Transverse colon (tissue), 4 donors: ENCODE measurements around the gene KCTD19. TPM values are rescaled to one million over a fixed set of nuclear protein-coding genes. Genes with fewer than 3 reads are reported as not detected.

Source experiments
- DNase-seq: peaks from one replicate; pipeline ENCODE4 v3.0.0-alpha.2; 2019
- H3K27ac ChIP-seq, 4 donors: fragments of 200-600 bp; sonication (generic); 2 replicates each; pipeline ENCODE4 v1.5.1; 2016 to 2018; ENCODE audit warnings: inconsistent platforms in 4 of 4
- H3K27me3 ChIP-seq: fragments of 200-600 bp; sonication (generic); 2 replicates; pipeline ENCODE4 v1.5.1; 2017; ENCODE audit warnings: inconsistent platforms
- H3K36me3 ChIP-seq, 4 donors: fragments of 200-600 bp; sonication (generic); 2 replicates each; pipeline ENCODE4 v1.5.1; 2017 to 2019; ENCODE audit warnings: inconsistent platforms in 4 of 4
- H3K4me1 ChIP-seq, 4 donors: fragments of 200-600 bp; sonication (generic); 2 replicates each; pipeline ENCODE4 v1.5.1; 2017 to 2020; ENCODE audit warnings: inconsistent platforms in 4 of 4
- H3K4me3 ChIP-seq, 4 donors: fragments of 200-600 bp; sonication (generic); 1 replicate in 1 of 4; 2 replicates in 3 of 4; pipeline versions ENCODE4 v1.5.1 to v1.6.1; 2017 to 2019; ENCODE audit warnings: inconsistent platforms in 4 of 4
- H3K9me3 ChIP-seq, 2 donors: fragments of 200-600 bp; sonication (generic); 2 replicates each; pipeline ENCODE4 v1.5.1; 2017 to 2019; ENCODE audit warnings: inconsistent platforms in 2 of 2
- EP300 ChIP-seq: sonication (generic); formaldehyde crosslinking; IDR thresholded peaks from one replicate; pipeline ENCODE4 v1.6.1; 2017; ENCODE audit warnings: antibody characterized with exemption, low read depth
- POLR2A ChIP-seq: fragments of 450-650 bp; IDR thresholded peaks from one replicate; pipeline ENCODE4 v1.6.1; 2016; ENCODE audit warnings: antibody characterized with exemption, mild to moderate bottlenecking, moderate library complexity
- POLR2AphosphoS5 ChIP-seq, 3 donors: sonication (generic); formaldehyde crosslinking; IDR thresholded peaks; one replicate each; pipeline ENCODE4 v1.6.1; 2016; ENCODE audit warnings: antibody characterized with exemption in 3 of 3
- WGBS, 2 donors: methylation state at CpG; one replicate each; pipeline ENCODE4 v1.1.5; 2018; ENCODE audit warnings: low coverage in 1 of 2; 5-methylcytosine and 5-hydroxymethylcytosine counted together
- in situ Hi-C, 4 donors: fragments of 200-750 bp; cut with MboI; loops; one replicate each; pipeline versions ENCODE4 v1.15.0 to v1.15.1; 2017; ENCODE audit warnings: low sequenced_read_pairs in 3 of 4, low pct_ligation_motif_present in 1 of 4, low pct_unique_long_range_greater_than_20kb in 1 of 4
- intact Hi-C: fragments of 100-400 bp; cut with DNase I; formaldehyde crosslinking; loops from one replicate; pipeline ENCODE4 v1.15.1; 2023; ENCODE audit warnings: low total_unique reads
- total RNA-seq, 4 donors: library from RNA; depleted of rRNA; stranded (reverse); fragments of >200 nt; gene quantifications; one replicate each; pipeline ENCODE4 v1.1.0, GENCODE V29; 2016
- TF ChIP-seq, protein P1 (sequence below), 5 experiments: fragments of 200-600 bp in 3 of 5; fragments of 450-650 bp in 2 of 5; sonication (generic) in 3 of 5; IDR thresholded peaks; 1 replicate in 2 of 5; 2 replicates in 3 of 5; pipeline ENCODE4 v1.5.1; 2016 to 2017; ENCODE audit warnings: antibody characterized with exemption in 5 of 5, inconsistent platforms in 3 of 5, mild to moderate bottlenecking in 2 of 5, moderate library complexity in 1 of 5

The KCTD19 gene
- total RNA-seq, 4 donors from 2014 or later: not detected

DNA sequence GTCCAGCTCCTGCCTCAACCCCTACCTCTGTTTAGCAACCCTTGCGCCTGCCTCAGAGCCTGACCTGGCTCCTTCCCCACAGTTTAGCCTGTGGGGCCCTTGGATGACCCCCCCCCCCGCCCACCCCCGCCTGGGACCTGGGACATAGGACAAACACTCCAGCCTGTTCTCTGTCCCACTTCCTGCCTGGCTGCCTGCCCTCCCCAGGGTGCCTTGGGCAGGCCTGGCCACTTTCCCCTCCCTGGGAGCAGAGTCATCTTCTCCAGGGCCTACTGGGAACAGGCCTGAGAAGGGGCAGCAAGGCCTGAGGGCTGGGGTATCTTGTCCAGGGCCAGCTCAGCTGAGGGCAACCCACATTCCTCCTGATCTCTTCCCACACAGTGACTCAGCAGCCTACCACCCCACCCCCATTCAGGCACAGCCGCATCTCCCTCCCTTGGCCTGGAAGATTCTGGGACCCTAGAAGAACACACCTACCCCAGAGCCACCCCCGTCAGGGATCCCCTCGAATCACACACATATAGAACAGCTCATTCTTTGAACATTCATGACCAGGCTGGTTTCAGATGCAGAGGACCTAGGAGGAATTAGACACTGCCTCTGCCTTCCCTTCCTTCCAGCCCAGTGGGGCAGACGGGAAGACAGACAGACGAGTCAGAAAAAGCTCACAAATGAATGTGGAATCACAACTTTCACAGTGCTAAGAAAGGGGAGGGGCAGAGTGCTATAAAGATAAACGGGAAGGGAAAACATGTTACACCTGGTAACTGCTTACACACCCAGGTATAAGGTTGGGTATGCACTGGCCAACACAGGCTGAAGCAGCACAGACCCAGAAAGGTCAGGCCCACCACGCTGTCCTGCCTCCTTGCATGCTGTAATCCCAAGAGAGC lies 85.3 kb downstream of the KCTD19 start:
- in situ Hi-C loops (no loop called here), intact Hi-C loops (no loop called here)
- Histone ChIP-seq H3K27ac (peak overlapping the region; percentile 79 to 94 (median 84)), H3K4me1 (peaks cover 34 to 59% (median 53%) of the 10 kb centered on the region in 4 donors), H3K27me3 (no peaks in the 10 kb centered on the region), H3K4me3 (no peak overlapping the region), H3K9me3 (no peaks in the 10 kb centered on the region), H3K36me3 (peaks cover 0 to 23% (median 5%) of the 10 kb centered on the region in 4 donors)
- 10 to 25% methylated on average over 2 to 9 of the region's 10 CpGs for WGBS, 2 donors
- peak; percentile 46 for TF ChIP-seq POLR2A
- no peak for TF ChIP-seq EP300
- TF ChIP-seq POLR2AphosphoS5 (IDR thresholded peaks at IDR 0.05): peak; percentile 32 to 68 (median 52)
- TF ChIP-seq, protein P1, sequence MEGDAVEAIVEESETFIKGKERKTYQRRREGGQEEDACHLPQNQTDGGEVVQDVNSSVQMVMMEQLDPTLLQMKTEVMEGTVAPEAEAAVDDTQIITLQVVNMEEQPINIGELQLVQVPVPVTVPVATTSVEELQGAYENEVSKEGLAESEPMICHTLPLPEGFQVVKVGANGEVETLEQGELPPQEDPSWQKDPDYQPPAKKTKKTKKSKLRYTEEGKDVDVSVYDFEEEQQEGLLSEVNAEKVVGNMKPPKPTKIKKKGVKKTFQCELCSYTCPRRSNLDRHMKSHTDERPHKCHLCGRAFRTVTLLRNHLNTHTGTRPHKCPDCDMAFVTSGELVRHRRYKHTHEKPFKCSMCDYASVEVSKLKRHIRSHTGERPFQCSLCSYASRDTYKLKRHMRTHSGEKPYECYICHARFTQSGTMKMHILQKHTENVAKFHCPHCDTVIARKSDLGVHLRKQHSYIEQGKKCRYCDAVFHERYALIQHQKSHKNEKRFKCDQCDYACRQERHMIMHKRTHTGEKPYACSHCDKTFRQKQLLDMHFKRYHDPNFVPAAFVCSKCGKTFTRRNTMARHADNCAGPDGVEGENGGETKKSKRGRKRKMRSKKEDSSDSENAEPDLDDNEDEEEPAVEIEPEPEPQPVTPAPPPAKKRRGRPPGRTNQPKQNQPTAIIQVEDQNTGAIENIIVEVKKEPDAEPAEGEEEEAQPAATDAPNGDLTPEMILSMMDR (IDR thresholded peaks at IDR 0.05): no peak
- DNase-seq: peak; percentile 77

DNA sequence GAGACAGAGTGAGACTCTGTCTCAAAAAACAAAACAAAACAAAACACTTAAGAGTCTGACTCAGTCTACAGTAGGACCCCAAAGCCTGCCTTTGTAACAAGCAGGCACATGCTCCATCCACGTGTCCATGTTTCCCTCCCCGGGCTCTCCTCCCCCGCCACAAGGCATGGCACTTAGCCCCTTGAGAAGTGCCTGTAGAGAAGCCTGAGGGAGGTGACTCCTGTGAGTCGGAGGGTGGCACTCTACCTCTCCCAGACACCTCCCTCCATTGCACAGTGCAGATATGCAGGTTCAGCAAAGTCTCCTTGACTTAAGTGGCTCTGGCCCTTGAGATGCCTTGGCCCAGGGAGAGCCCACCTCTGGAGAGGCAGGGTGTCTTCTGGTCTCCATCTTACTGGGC lies 86.0 kb downstream of the KCTD19 start:
- in situ Hi-C loops: no loop called here
- WGBS, 2 donors: 78% methylated on average over 4 of the region's 4 CpGs; no CpG with 5 or more reads in 1 of the 2 donors

More for the DNA sequence above, 86.0 kb downstream of the KCTD19 start:
- Histone ChIP-seq H3K36me3 (peaks cover 0 to 26% (median 7%) of the 10 kb centered on the region in 4 donors), H3K27ac (peak overlapping the region; percentile 79 to 94 (median 84)), H3K4me3 (no peak overlapping the region), H3K27me3 (no peaks in the 10 kb centered on the region), H3K4me1 (peaks cover 31 to 54% (median 48%) of the 10 kb centered on the region in 4 donors), H3K9me3 (no peaks in the 10 kb centered on the region)
- DNase-seq: no peak
- TF ChIP-seq POLR2A (no peak), EP300 (no peak), POLR2AphosphoS5 (IDR thresholded peaks at IDR 0.05) (no peak)
- intact Hi-C loops: no loop called here

Other genes starting within 250 kb of the KCTD19 start
- 10 to 100 TPM; 13.3 to 23.8 (median 17.7) TPM for gene PHAF1, start 216.8 kb downstream of the KCTD19 start, total RNA-seq
- 10 to 100 TPM in 1 of 4 donors, 1 to 10 TPM in 3; 1.5 to 69.1 (median 5.5) TPM for gene B3GNT9, start 175.7 kb downstream of the KCTD19 start, total RNA-seq
- 10 to 100 TPM; 32.2 to 74.8 (median 42.0) TPM for gene TRADD, start 166.8 kb downstream of the KCTD19 start, total RNA-seq
- gene FBXL8, start 166.8 kb downstream of the KCTD19 start, total RNA-seq: 10 to 100 TPM; 30.0 to 91.1 (median 55.1) TPM
- gene HSF4, start 162.0 kb downstream of the KCTD19 start, total RNA-seq: 100 to 1,000 TPM in 1 of 4 donors, 10 to 100 TPM in 3; 29.5 to 136 (median 76.6) TPM
- gene NOL3, start 156.2 kb downstream of the KCTD19 start, total RNA-seq: 10 to 100 TPM; 39.5 to 65.9 (median 41.2) TPM
- 100 to 1,000 TPM in 1 of 4 donors, 10 to 100 TPM in 3; 27.6 to 220 (median 32.5) TPM for gene MATCAP1, start 142.8 kb downstream of the KCTD19 start, total RNA-seq
- 1 to 10 TPM in 2 of 4 donors, not detected in 2; 3.0 to 6.7 TPM for gene EXOC3L1, start 136.6 kb downstream of the KCTD19 start, total RNA-seq
- gene E2F4, start 134.6 kb downstream of the KCTD19 start, total RNA-seq: 100 to 1,000 TPM in 3 of 4 donors, 10 to 100 TPM in 1; 97.5 to 224 (median 159) TPM
- gene ELMO3, start 127.6 kb downstream of the KCTD19 start, total RNA-seq: 10 to 100 TPM; 61.0 to 91.5 (median 77.7) TPM
- gene TMEM208, start 99.6 kb downstream of the KCTD19 start, total RNA-seq: 10 to 100 TPM in 3 of 4 donors, not detected in 1; 29.5 to 50.2 (median 39.3) TPM
- gene FHOD1, start 79.3 kb downstream of the KCTD19 start, total RNA-seq: 100 to 1,000 TPM in 1 of 4 donors, 10 to 100 TPM in 3; 25.1 to 177 (median 33.6) TPM
- 1 to 10 TPM in 3 of 4 donors, under 1 TPM in 1; 0.55 to 4.5 (median 1.5) TPM for gene SLC9A5, start 77.8 kb downstream of the KCTD19 start, total RNA-seq
- gene PLEKHG4, start 47.2 kb downstream of the KCTD19 start, total RNA-seq: 10 to 100 TPM in 2 of 4 donors, 1 to 10 TPM in 1, under 1 TPM in 1; 0.80 to 12.2 (median 8.7) TPM
- gene LRRC36, start 74 bp upstream of the KCTD19 start, total RNA-seq: under 1 TPM in 1 of 4 donors, not detected in 3; 0.79 TPM
- 10 to 100 TPM in 1 of 4 donors, 1 to 10 TPM in 2, not detected in 1; 3.5 to 20.9 (median 5.7) TPM for gene TPPP3, start 66.8 kb upstream of the KCTD19 start, total RNA-seq
- 10 to 100 TPM in 2 of 4 donors, 1 to 10 TPM in 2; 7.1 to 36.3 (median 20.5) TPM for gene ZDHHC1, start 89.7 kb upstream of the KCTD19 start, total RNA-seq
- gene HSD11B2, start 104.4 kb upstream of the KCTD19 start, total RNA-seq: 1,000 to 10,000 TPM in 1 of 4 donors, 100 to 1,000 TPM in 3; 667 to 1,081 (median 790) TPM
- 100 to 1,000 TPM; 218 to 457 (median 386) TPM for gene ATP6V0D1, start 154.4 kb upstream of the KCTD19 start, total RNA-seq
- gene AGRP, start 156.8 kb upstream of the KCTD19 start, total RNA-seq: not detected
- 100 to 1,000 TPM in 1 of 4 donors, 10 to 100 TPM in 3; 11.2 to 141 (median 24.1) TPM for gene RIPOR1, start 202.1 kb upstream of the KCTD19 start, total RNA-seq
- gene CTCF, start 235.8 kb upstream of the KCTD19 start, total RNA-seq: 10 to 100 TPM; 40.0 to 46.8 (median 41.9) TPM